AG04450 (cell line): ENCODE data around the gene SEMA3A. TPM values are rescaled to one million over a fixed set of nuclear protein-coding genes. Genes with fewer than 3 reads are reported as not detected.
A peak's percentile ranks its signal among the peaks of the same experiment; 100 is the strongest.

Experiments
- CTCF ChIA-PET: fragments of 300-600, 350-600 bp; formaldehyde crosslinking; extraction: SDS; loops from one replicate; lab custom pipeline; 2022; ENCODE audit warnings: antibody characterized with exemption, inconsistent platforms; lab: Charles Lee
- POLR2A ChIA-PET: fragments of 350-600 bp; formaldehyde crosslinking; extraction: SDS; loops from one replicate; lab custom pipeline; 2021; ENCODE audit warnings: antibody characterized with exemption, inconsistent platforms; lab: Yijun Ruan, JAX
- DNase-seq: peaks from one replicate; pipeline ENCODE4 v3.0.0-alpha.2; 2011; ENCODE audit warnings: low read depth, low spot score
- H3K27ac ChIP-seq: one replicate; pipeline ENCODE4 v1.5.1; 2012; ENCODE audit warnings: low read depth, low read length, control low read depth
- H3K27me3 ChIP-seq: one replicate; pipeline ENCODE4 v1.6.0; 2012; ENCODE audit warnings: low read length; ENCODE audit not compliant: control insufficient read depth, insufficient read depth
- H3K4me3 ChIP-seq: 2 replicates; pipeline ENCODE4 v1.5.1; 2011; ENCODE audit warnings: mild to moderate bottlenecking, low read depth, low read length, control low read depth
- H3K9me3 ChIP-seq: 2 replicates; pipeline ENCODE4 v1.5.1; 2012; ENCODE audit warnings: low read length; ENCODE audit not compliant: control insufficient read depth, insufficient read depth
- polyA plus RNA-seq: library from polyadenylated mRNA; depleted of rRNA; stranded (reverse); fragments of >200 nt; gene quantifications from 2 replicates; pipeline ENCODE4 v1.2.3, GENCODE V29; 2011
- TF ChIP-seq, protein P1 (sequence below): IDR thresholded peaks from 2 replicates; pipeline ENCODE4 v1.5.1; 2011; ENCODE audit warnings: low read depth, low read length, control low read depth, inconsistent platforms

Gene SEMA3A
- polyA plus RNA-seq, 1 experiment, result 80.2 TPM

DNA sequence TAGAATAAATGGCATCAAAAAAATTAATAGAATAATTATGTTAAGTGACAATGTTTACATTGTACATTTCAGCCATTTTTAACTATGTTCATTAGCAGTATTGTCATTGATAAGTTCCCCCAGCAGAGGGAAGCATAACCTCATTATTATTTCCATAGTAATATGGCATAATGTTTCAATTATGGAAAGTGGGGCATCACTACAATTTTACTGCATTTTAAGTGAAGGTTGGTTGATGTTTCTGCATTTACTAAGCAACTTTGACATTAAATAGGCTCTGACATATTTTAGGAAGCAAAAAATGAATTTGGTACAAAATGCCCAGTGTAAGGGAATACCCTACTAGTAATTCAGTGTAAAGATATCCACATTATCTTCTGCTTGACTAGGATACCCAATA is 218.3 kb downstream of the SEMA3A start:
- CTCF ChIA-PET, result interaction anchor here (0.8 to 3.9 kb wide), 3 partner anchors 8 to 214 kb away, joined by 3 to 15 read pairs (median 3); no protein-coding TSS in a partner anchor
- Histone ChIP-seq H3K27ac (no peak overlapping the region), H3K4me3 (no peak overlapping the region), H3K27me3 (no peaks in the 10 kb centered on the region), H3K9me3 (no peaks in the 10 kb centered on the region)
- POLR2A ChIA-PET, result no interaction called here
- no peak for DNase-seq
- TF ChIP-seq, protein P1, sequence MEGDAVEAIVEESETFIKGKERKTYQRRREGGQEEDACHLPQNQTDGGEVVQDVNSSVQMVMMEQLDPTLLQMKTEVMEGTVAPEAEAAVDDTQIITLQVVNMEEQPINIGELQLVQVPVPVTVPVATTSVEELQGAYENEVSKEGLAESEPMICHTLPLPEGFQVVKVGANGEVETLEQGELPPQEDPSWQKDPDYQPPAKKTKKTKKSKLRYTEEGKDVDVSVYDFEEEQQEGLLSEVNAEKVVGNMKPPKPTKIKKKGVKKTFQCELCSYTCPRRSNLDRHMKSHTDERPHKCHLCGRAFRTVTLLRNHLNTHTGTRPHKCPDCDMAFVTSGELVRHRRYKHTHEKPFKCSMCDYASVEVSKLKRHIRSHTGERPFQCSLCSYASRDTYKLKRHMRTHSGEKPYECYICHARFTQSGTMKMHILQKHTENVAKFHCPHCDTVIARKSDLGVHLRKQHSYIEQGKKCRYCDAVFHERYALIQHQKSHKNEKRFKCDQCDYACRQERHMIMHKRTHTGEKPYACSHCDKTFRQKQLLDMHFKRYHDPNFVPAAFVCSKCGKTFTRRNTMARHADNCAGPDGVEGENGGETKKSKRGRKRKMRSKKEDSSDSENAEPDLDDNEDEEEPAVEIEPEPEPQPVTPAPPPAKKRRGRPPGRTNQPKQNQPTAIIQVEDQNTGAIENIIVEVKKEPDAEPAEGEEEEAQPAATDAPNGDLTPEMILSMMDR, result peak; percentile 56

DNA sequence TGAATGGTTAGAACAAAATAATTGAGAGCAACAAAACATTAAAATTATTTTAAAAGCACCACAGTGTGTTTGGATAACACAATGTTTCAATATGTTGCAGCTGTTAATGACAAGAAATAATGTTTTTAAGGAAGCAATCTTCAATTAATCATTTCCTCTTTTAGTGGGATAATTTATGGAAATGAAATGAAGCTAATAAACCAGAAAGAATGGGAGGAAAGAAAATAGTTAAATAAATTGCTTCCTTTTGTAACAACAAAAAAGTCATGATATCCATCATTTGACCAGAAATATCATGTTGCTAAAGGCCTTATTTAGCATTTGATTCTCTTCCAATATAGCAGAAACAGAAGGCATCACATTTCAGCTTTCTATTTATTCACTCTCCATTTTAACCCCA is 224.5 kb downstream of the SEMA3A start:
- DNase-seq, result no peak
- no peak overlapping the region for H3K27ac ChIP-seq
- TF ChIP-seq, protein P1, result no peak
- no peaks in the 10 kb centered on the region for H3K27me3 ChIP-seq
- CTCF ChIA-PET, result interaction anchor here (0.6 kb wide), 1 partner anchor 1053 kb away, joined by 3 read pairs; no protein-coding TSS in a partner anchor
- no peaks in the 10 kb centered on the region for H3K9me3 ChIP-seq
- H3K4me3 ChIP-seq, result no peak overlapping the region
- POLR2A ChIA-PET, result no interaction called here

DNA sequence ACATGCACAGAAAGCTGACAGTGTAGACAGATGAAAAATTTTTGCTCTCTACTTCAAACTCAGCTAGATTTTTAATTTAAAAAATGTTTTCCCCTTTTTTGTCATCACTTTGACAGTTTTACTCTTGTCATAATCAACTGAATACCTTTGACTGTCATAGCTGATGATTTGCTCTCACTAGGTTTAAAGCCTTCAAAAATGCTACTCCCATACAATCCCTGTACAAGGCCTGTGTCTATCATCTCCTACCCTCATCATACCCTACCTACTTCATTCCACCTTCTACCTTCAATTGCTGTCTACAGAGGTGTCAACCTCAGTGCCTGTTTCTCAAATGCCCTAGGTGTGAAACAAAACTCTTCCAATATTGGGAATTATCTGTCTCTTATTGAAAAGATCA is 230.3 kb downstream of the SEMA3A start:
- ChIA-PET POLR2A (no interaction called here), CTCF (interaction anchor here (0.7 to 4.9 kb wide), 2 partner anchors 29 to 1067 kb away, joined by 3 to 21 read pairs; no protein-coding TSS in a partner anchor)
- Histone ChIP-seq H3K9me3 (no peaks in the 10 kb centered on the region), H3K4me3 (no peak overlapping the region), H3K27me3 (no peaks in the 10 kb centered on the region), H3K27ac (no peak overlapping the region)
- TF ChIP-seq, protein P1, result no peak
- no peak for DNase-seq

DNA sequence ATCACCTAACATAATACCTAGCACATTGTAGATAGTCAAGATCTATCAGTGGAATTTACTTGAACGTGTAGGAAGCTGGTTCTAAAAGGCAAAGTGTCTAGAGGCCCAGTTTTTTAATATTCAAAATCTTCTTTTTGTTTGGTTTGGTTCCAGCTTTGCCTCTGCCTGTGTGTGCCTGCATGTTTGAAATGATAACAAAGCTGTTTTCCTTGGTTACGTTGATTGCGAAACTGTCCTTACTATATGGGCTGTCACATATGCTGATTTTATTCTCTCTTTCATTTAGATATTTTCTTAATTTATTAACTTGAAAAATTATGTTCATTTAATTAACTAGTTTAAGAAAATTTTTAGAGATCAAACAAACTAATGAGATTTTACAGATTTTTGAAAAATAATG is 237.3 kb downstream of the SEMA3A start:
- CTCF ChIA-PET, result interaction anchor here (1.1 to 3.2 kb wide), 4 partner anchors 9 to 1074 kb away, joined by 4 to 26 read pairs (median 6); no protein-coding TSS in a partner anchor

DNA sequence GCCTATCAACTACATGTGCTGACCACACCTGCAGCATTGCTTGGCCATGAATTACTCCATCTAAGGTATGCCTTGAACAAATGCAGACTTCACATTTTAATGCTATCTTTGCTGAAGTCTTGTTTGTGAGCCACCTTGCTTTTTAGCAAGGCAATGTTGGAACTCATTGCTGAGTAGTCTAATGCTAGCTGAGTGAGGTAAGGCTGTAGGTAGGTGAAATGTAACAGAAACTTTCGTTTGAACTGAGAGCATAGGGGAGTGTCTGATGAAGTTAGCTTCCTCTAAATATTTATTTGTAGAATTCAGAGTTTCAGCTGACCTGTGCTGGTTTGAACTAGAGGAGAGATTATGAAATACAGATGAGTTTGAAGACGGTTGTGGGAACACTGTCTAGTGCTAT is 238.5 kb downstream of the SEMA3A start:
- TF ChIP-seq, protein P1, result no peak
- ChIA-PET POLR2A (no interaction called here), CTCF (interaction anchor here (0.7 to 3.2 kb wide), 3 partner anchors 20 to 1068 kb away, joined by 3 to 26 read pairs (median 7); no protein-coding TSS in a partner anchor)
- no peak overlapping the region for H3K4me3 ChIP-seq
- H3K27me3 ChIP-seq, result no peaks in the 10 kb centered on the region
- DNase-seq, result no peak
- no peaks in the 10 kb centered on the region for H3K9me3 ChIP-seq
- no peak overlapping the region for H3K27ac ChIP-seq

More for the DNA sequence above, 237.3 kb downstream of the SEMA3A start:
- no peaks in the 10 kb centered on the region for H3K27me3 ChIP-seq
- TF ChIP-seq, protein P1, result no peak
- no peak overlapping the region for H3K27ac ChIP-seq
- DNase-seq, result no peak
- H3K4me3 ChIP-seq, result no peak overlapping the region
- no peaks in the 10 kb centered on the region for H3K9me3 ChIP-seq
- POLR2A ChIA-PET, result no interaction called here
